GM19099 (cell line): ENCODE data around the gene AMD1.

Source experiments
- POLR2A ChIP-seq: IDR thresholded peaks from 3 replicates; pipeline ENCODE4 v1.6.1; 2011; ENCODE audit warnings: low read depth; ENCODE audit not compliant: insufficient read length; ENCODE audit errors: extremely low read depth

AMD1 gene

DNA sequence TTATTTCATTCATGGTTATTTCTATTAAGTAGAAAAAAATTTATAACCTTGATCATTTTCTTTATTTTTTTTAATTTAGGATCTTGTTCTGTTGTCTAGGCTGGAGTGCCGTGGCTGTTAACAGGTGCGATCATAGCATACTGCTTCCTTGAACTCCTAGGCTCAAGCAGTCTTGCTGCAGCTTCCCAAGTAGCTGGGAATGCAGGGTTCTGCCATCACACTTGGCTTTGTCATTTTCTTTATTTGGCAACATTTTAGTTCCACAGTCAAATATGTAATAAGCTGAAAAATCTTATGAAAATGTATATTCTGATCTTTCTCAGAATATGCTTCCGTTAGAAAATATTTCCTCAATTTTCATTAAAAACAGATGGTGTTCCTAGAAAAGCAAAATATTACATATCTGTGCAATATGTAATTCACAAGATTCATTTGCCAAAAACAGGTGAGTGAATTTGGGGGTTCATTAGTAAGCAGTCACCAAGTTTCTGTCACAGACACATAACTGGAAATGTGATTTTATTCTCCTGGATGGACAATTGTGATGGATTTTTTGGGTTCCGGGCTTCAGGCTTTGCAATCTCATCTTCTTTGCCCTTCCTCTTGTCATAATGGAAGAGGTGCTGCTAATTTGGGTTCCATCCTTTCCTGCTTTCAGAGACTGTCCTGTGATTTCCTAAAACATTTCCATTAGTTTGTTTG, 21.5 kb downstream of the AMD1 start:
- no peak for TF ChIP-seq POLR2A

- no peak for TF ChIP-seq POLR2A
These were observed 22.8 kb downstream of the AMD1 start for GRCh38 chr6:110897433-110897832.

GRCh38 chr6:110898111-110898510, 23.5 kb downstream of the AMD1 start:
- TF ChIP-seq POLR2A, result no peak

DNA sequence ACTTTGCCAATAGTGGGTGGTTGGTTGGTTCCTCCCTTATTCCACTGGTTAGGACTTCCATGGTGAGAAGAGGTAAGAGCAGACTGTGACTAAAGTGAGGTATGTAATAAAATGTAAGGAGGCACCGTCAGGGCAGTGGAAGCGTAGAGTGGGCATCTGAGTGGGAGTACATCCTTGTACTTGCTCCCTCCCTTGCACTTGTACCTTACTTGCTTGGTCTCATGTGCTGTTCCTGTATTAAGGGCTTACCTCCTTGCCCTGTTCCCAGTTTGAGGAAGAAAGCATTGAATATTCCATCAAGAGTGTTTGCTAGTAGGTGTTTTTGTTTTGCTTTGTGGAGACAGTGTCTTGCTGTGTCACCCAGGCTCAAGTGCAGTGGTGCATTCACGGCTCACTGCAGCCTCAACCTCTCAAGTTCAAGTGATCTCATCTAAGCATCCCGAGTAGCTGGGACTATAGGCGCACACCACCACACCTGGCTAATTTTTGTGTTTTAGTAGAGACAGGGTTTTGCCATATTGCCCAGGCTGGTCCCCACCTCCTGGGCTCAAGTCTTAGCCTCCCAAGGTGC, 25.5 kb downstream of the AMD1 start:
- no peak for TF ChIP-seq POLR2A

- no peak for TF ChIP-seq POLR2A
These were observed 27.5 kb downstream of the AMD1 start for GRCh38 chr6:110902091-110902490.

DNA sequence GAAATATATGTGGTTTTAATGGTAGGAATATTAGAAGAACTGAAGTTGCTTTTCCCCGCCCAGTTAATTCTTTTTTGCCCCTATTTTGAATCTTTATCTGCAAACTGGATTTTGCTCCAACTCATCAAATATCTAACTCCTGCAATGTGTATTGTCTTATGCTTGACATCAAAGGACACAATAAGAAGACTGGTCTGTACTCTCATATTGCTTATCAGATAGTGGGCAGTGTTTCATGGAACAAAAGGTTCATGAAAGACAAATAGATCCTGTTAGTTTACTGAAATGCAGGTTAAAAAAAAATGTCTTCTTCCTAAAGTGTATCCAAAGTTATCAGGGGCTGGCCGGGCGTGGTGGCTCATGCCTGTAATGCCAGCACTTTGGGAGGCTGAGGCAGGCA, 56.2 kb downstream of the AMD1 start:
- no peak for TF ChIP-seq POLR2A

DNA sequence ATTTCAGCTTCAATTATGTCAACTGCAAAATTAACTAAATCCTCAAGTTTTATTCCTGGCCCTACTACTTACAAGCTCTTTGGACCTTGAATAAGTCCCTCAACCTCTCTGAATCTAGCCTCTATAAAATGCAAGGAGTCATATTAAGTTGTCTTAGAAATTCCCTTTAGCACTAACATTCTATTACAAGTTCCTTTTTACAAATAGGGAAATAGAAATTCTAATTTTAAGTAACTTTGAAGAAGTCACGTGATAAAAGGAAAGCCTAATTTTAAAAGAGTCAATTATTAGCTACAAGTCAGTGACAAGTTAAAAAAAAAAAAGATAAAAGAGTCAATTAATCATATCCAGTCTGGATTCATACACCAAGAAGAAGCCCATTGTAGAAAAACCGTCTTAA, 59.3 kb downstream of the AMD1 start:
- TF ChIP-seq POLR2A, result no peak

GRCh38 chr6:110934381-110934898, 59.9 kb downstream of the AMD1 start:
- TF ChIP-seq POLR2A, result no peak

DNA sequence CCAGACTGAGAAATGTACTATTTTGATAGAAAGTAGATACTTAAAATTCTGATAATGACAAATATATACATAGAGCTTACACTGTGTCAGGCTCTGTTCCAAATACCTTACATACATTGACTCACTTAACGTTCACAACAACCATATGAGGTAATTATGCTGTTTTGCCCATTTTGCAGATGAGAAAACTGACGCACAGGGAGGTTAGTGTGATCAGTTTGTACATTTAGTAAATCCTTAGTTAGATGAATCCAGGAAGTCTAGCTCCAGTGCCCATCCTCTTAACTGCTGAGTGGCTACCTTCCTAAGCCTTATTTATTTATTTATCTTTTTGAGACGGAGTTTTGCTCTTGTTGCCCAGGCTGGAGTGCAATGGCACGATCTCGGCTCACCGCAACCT, 60.6 kb downstream of the AMD1 start:
- TF ChIP-seq POLR2A, result no peak

DNA sequence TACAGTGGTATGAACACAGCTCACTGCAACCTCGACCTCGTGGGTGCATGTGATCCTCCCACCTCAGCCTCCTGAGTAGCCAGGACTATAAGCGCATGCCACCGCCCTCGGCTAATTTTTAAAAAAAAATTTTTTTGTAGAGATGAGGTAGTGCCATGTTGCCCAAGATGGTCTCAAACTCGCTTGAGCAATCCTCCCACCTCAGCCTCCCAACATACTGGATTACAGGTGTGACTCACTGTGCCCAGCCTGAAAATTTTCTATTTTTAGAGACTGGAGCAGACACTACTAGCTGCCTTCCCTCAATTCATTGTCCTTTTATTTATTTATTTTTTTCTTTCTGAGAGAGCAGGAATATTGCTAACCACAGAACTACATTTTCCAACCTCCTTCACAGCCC, 63.6 kb downstream of the AMD1 start:
- no peak for TF ChIP-seq POLR2A

- no peak for TF ChIP-seq POLR2A
These were observed 65.0 kb downstream of the AMD1 start for GRCh38 chr6:110939429-110940200.

- TF ChIP-seq POLR2A, result no peak
These were observed 70.1 kb downstream of the AMD1 start for GRCh38 chr6:110944681-110945151.
